A549 (cell line): Measurements from ENCODE around the gene CTCFL.

Source experiments
- CTCF ChIP-seq: fragments of >200 bp; sonication (Bioruptor Twin); formaldehyde crosslinking; IDR thresholded peaks from 3 replicates; pipeline ENCODE4 v1.5.1; 2016
- HES2 ChIP-seq: fragments of >200 bp; sonication (Bioruptor Twin); formaldehyde crosslinking; IDR thresholded peaks from 2 replicates; pipeline ENCODE4 v1.6.1; 2016
- POLR2A ChIP-seq: IDR thresholded peaks from 2 replicates; pipeline ENCODE4 v1.6.1; 2012; ENCODE audit warnings: mild to moderate bottlenecking, low read length
- RFX5 ChIP-seq: fragments of 450-650 bp; IDR thresholded peaks from 2 replicates; pipeline ENCODE4 v1.7.1; 2014; ENCODE audit warnings: antibody characterized with exemption, mild to moderate bottlenecking, moderate library complexity
- ZSCAN20 ChIP-seq: fragments of 250-450 bp; sonication (Bioruptor Pico); IDR thresholded peaks from 2 replicates; pipeline ENCODE4 v1.8.0; 2022; ENCODE audit warnings: mild to moderate bottlenecking, moderate library complexity

GRCh38 chr20:57513199-57513598, 11.7 kb downstream of the CTCFL start:
- no peak for TF ChIP-seq POLR2A
- TF ChIP-seq HES2: no peak
- no peak for TF ChIP-seq CTCF
- no peak for TF ChIP-seq ZSCAN20 (CRISPR knock-in tag)
- TF ChIP-seq RFX5: no peak
